ENCODE data around the gene IER5L.

DNA sequence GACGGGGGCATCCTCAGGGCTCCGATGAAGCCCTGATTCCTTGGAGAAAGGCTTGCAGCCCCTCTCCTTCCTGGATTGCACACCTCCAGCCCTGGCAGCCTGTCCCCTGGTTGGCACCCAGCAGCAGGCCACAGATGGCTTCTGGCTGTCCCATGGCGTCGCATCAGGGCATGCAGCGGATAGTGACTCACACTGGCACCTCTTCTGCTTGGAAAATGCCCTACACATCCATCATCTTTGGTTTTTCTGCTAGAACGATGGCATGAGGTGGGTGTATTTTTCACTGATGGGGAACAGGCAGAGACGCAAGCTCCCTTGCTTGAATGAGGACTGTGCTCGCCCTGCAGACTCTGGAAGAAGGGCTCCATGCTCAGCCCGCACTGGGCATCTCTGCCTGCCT, 23.2 kb upstream of the IER5L start:
- TF ChIP-seq POLR2AphosphoS5 (IDR thresholded peaks at IDR 0.05), result no peak
- no peak for TF ChIP-seq CTCF (IDR thresholded peaks at IDR 0.05)
